ENCODE measurements around the gene DTX4.

DTX4 gene

GRCh38 chr11:59192446-59193020 is 20.6 kb downstream of the DTX4 start:
- DNase-seq, result no peak

GRCh38 chr11:59193587-59194130 is 21.7 kb downstream of the DTX4 start:
- no peak for DNase-seq

GRCh38 chr11:59195586-59195985 is 23.7 kb downstream of the DTX4 start:
- DNase-seq, result no peak

- DNase-seq, result no peak
Observed at GRCh38 chr11:59196777-59197176, 24.8 kb downstream of the DTX4 start.

GRCh38 chr11:59197991-59198390 is 26.1 kb downstream of the DTX4 start:
- DNase-seq, result peak; percentile 96

- DNase-seq, result no peak
Observed at GRCh38 chr11:59198726-59199125, 26.8 kb downstream of the DTX4 start.

- DNase-seq, result no peak
Observed at GRCh38 chr11:59199546-59200422, 27.9 kb downstream of the DTX4 start.

GRCh38 chr11:59200423-59200746 is 28.5 kb downstream of the DTX4 start:
- DNase-seq, result no peak

- no peak for DNase-seq
Observed at GRCh38 chr11:59201353-59201752, 29.4 kb downstream of the DTX4 start.

GRCh38 chr11:59204746-59205145 is 32.8 kb downstream of the DTX4 start:
- peak; percentile 57 for DNase-seq

GRCh38 chr11:59205648-59206047 is 33.7 kb downstream of the DTX4 start:
- no peak for DNase-seq

GRCh38 chr11:59206635-59207034 is 34.7 kb downstream of the DTX4 start:
- peak; percentile 41 for DNase-seq

GRCh38 chr11:59207988-59208451 is 36.1 kb downstream of the DTX4 start:
- DNase-seq, result peak; percentile 49

GRCh38 chr11:59208956-59209355 is 37.0 kb downstream of the DTX4 start:
- DNase-seq, result no peak

- DNase-seq, result no peak
Observed at GRCh38 chr11:59212222-59212621, 40.3 kb downstream of the DTX4 start.

- DNase-seq, result no peak
Observed at GRCh38 chr11:59212744-59213631, 41.1 kb downstream of the DTX4 start, which contains the start of gene MPEG1. MPEG1 (minus strand) TSS chr11:59212927; CDS start chr11:59212865, 62 bp downstream.

- no peak for DNase-seq
Observed at GRCh38 chr11:59214141-59214893, 42.4 kb downstream of the DTX4 start.

GRCh38 chr11:59216641-59217564 is 45.0 kb downstream of the DTX4 start:
- DNase-seq, result peak; percentile 19

GRCh38 chr11:59218319-59218718 is 46.4 kb downstream of the DTX4 start:
- DNase-seq, result no peak

GRCh38 chr11:59218893-59219292 is 47.0 kb downstream of the DTX4 start:
- DNase-seq, result no peak

- no peak for DNase-seq
Observed at GRCh38 chr11:59219836-59220235, 47.9 kb downstream of the DTX4 start.

Data from fibroblast of skin of back (primary cell).